ENCODE measurements around the gene PABPN1L.

Gene PABPN1L

DNA sequence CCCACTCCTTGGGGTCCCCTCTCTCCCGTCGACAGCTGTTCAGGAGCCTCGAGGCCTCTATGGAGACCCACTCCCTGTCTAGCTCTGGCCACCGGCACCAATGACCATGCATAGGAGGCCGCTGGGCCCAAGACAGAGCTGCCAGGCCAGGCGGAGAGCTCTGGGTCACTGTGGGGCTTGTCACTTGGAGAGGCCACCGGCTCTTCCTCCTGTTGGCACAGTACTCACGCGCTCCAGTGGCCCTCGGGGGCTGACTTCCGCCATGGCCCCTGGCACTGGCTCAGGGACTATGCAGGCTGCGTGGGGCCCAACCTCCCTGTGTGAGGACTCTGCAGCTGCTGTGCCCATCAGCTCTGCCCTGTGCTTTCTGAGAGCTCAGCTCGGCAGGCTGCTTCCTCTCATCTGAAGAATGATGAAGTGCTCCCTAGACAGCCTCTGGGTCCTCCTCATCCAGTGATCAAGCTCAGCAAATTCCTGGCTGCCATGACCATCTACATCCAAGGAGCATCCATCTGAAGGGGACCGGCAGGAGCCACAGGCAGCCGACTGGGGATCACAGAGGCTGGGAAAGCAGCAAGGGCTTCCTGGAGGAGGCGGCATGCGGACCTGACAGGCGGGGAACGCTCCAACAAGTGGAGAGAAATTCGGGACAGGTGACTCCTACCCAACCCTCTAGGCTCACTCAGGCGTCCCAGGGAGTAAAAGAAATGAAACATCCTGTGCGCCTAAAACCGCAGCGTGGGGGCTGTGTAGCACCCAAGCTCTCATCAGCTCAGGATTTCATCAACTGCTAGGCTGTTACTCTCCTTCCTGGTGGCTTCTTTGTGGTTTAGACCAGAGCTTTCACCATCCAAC is 26.5 kb downstream of the PABPN1L start:
- ATAC-seq (ENCODE audit: low read depth) = no peak
- Histone ChIP-seq H3K27me3 (ENCODE audit: insufficient read depth, poor library complexity, severe bottlenecking) (no peaks in the 10 kb centered on the region), H3K4me1 (ENCODE audit: insufficient read depth, poor library complexity, severe bottlenecking) (no peaks in the 10 kb centered on the region), H3K4me3 (ENCODE audit: severe bottlenecking) (no peak overlapping the region), H3K27ac (ENCODE audit: poor library complexity, severe bottlenecking) (no peak overlapping the region), H3K9me3 (ENCODE audit: severe bottlenecking) (no peaks in the 10 kb centered on the region), H3K36me3 (ENCODE audit: low read depth) (peaks cover 7% of the 10 kb centered on the region; the same call in 1 of the 2 replicates)
- no peak for DNase-seq (ENCODE audit: low spot score)
- TF ChIP-seq, protein P1, sequence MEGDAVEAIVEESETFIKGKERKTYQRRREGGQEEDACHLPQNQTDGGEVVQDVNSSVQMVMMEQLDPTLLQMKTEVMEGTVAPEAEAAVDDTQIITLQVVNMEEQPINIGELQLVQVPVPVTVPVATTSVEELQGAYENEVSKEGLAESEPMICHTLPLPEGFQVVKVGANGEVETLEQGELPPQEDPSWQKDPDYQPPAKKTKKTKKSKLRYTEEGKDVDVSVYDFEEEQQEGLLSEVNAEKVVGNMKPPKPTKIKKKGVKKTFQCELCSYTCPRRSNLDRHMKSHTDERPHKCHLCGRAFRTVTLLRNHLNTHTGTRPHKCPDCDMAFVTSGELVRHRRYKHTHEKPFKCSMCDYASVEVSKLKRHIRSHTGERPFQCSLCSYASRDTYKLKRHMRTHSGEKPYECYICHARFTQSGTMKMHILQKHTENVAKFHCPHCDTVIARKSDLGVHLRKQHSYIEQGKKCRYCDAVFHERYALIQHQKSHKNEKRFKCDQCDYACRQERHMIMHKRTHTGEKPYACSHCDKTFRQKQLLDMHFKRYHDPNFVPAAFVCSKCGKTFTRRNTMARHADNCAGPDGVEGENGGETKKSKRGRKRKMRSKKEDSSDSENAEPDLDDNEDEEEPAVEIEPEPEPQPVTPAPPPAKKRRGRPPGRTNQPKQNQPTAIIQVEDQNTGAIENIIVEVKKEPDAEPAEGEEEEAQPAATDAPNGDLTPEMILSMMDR (IDR thresholded peaks at IDR 0.05; ENCODE audit: poor library complexity, severe bottlenecking) = no peak

GRCh38 chr16:88839026-88839529 is 27.4 kb downstream of the PABPN1L start:
- ATAC-seq (ENCODE audit: low read depth) (no peak), DNase-seq (ENCODE audit: low spot score) (no peak)
- Histone ChIP-seq H3K27ac (ENCODE audit: poor library complexity, severe bottlenecking) (no peak overlapping the region), H3K36me3 (ENCODE audit: low read depth) (peaks cover 7% of the 10 kb centered on the region; the same call in 1 of the 2 replicates), H3K4me1 (ENCODE audit: insufficient read depth, poor library complexity, severe bottlenecking) (no peaks in the 10 kb centered on the region), H3K27me3 (ENCODE audit: insufficient read depth, poor library complexity, severe bottlenecking) (no peaks in the 10 kb centered on the region), H3K9me3 (ENCODE audit: severe bottlenecking) (no peaks in the 10 kb centered on the region), H3K4me3 (ENCODE audit: severe bottlenecking) (no peak overlapping the region)
- TF ChIP-seq, protein P1 (IDR thresholded peaks at IDR 0.05; ENCODE audit: poor library complexity, severe bottlenecking) = no peak

DNA sequence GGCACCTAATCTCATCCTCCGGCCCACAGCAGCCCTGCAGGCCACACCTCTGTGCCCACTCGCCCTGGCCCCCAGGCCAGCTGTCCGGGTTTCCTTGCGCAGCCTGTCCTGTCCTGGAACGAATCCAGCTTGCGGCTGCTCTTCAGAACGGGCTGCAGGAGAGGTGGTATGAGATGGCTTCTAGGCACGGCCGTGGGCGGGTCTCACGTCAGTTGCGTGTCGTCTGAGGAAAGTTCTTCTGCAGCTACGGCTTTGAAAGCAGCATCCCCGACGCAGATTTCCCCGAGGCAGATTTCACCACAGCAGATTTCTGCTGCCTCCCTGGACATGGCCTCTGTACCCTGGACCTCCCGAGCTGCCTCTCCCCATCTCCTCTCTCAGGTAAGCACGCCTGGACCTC is 27.9 kb downstream of the PABPN1L start:
- Histone ChIP-seq H3K4me3 (ENCODE audit: severe bottlenecking) (no peak overlapping the region), H3K9me3 (ENCODE audit: severe bottlenecking) (no peaks in the 10 kb centered on the region), H3K4me1 (ENCODE audit: insufficient read depth, poor library complexity, severe bottlenecking) (no peaks in the 10 kb centered on the region), H3K27me3 (ENCODE audit: insufficient read depth, poor library complexity, severe bottlenecking) (no peaks in the 10 kb centered on the region), H3K36me3 (ENCODE audit: low read depth) (peaks cover 7% of the 10 kb centered on the region; the same call in 1 of the 2 replicates), H3K27ac (ENCODE audit: poor library complexity, severe bottlenecking) (no peak overlapping the region)
- TF ChIP-seq, protein P1 (IDR thresholded peaks at IDR 0.05; ENCODE audit: poor library complexity, severe bottlenecking) = no peak
- no peak for DNase-seq (ENCODE audit: low spot score)
- ATAC-seq (ENCODE audit: low read depth) = no peak

DNA sequence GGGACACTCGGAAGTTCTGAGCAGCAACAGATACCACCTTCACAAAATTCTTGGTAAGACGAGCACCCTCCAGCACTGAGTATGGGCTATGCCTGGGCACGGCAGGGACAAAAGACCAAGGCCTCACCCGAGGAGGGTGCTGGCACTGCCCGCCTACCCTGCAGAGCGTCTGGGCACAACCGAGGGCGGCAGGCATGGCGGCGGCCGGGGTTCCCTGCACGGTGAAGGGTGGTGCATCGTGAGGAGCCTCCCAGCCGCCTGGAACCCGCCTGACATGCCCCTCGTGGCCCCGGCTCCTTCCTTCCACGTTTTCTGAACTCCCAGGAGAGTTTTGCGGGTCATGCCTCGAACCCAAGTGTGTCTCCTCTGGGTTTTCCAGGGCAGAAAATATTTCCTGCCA is 28.7 kb downstream of the PABPN1L start:
- ATAC-seq (ENCODE audit: low read depth) = no peak
- Histone ChIP-seq H3K4me3 (ENCODE audit: severe bottlenecking) (no peak overlapping the region), H3K9me3 (ENCODE audit: severe bottlenecking) (no peaks in the 10 kb centered on the region), H3K27me3 (ENCODE audit: insufficient read depth, poor library complexity, severe bottlenecking) (no peaks in the 10 kb centered on the region), H3K36me3 (ENCODE audit: low read depth) (peaks cover 7% of the 10 kb centered on the region; the same call in 1 of the 2 replicates), H3K27ac (ENCODE audit: poor library complexity, severe bottlenecking) (no peak overlapping the region), H3K4me1 (ENCODE audit: insufficient read depth, poor library complexity, severe bottlenecking) (no peaks in the 10 kb centered on the region)
- DNase-seq (ENCODE audit: low spot score) = no peak
- TF ChIP-seq, protein P1 (IDR thresholded peaks at IDR 0.05; ENCODE audit: poor library complexity, severe bottlenecking) = no peak

GRCh38 chr16:88836791-88837190 is 29.7 kb downstream of the PABPN1L start:
- Histone ChIP-seq H3K36me3 (ENCODE audit: low read depth) (peaks cover 7% of the 10 kb centered on the region; the same call in 1 of the 2 replicates), H3K27ac (ENCODE audit: poor library complexity, severe bottlenecking) (no peak overlapping the region), H3K9me3 (ENCODE audit: severe bottlenecking) (no peaks in the 10 kb centered on the region), H3K27me3 (ENCODE audit: insufficient read depth, poor library complexity, severe bottlenecking) (no peaks in the 10 kb centered on the region), H3K4me3 (ENCODE audit: severe bottlenecking) (no peak overlapping the region), H3K4me1 (ENCODE audit: insufficient read depth, poor library complexity, severe bottlenecking) (peaks cover 6% of the 10 kb centered on the region)
- TF ChIP-seq, protein P1 (IDR thresholded peaks at IDR 0.05; ENCODE audit: poor library complexity, severe bottlenecking) = no peak
- ATAC-seq (ENCODE audit: low read depth) = no peak
- DNase-seq (ENCODE audit: low spot score) = no peak
